Type B pancreatic cell (in vitro differentiated cells): ENCODE data around the gene ATP2B2. TPM values are rescaled to one million over a fixed set of nuclear protein-coding genes. Genes with fewer than 3 reads are reported as not detected.

Experiments used
- DNase-seq: peaks from one replicate; pipeline ENCODE4 v3.0.0; 2021; ENCODE audit warnings: mixed read lengths; ENCODE audit not compliant: unreplicated experiment; ENCODE audit errors: extremely low spot score
- H3K27ac Mint-ChIP-seq: 2 replicates; pipeline ENCODE4 v1.8.0; 2021; ENCODE audit warnings: mild to moderate bottlenecking, mixed read lengths
- H3K27me3 Mint-ChIP-seq: 2 replicates; pipeline ENCODE4 v1.8.0; 2021; ENCODE audit warnings: mixed read lengths
- H3K36me3 Mint-ChIP-seq: 2 replicates; pipeline ENCODE4 v1.8.0; 2021; ENCODE audit warnings: mixed read lengths
- H3K4me1 Mint-ChIP-seq: one replicate; pipeline ENCODE4 v1.8.0; 2021; ENCODE audit warnings: mixed read lengths; ENCODE audit not compliant: unreplicated experiment
- H3K4me3 Mint-ChIP-seq: 2 replicates; pipeline ENCODE4 v1.8.0; 2021; ENCODE audit warnings: mild to moderate bottlenecking, mixed read lengths
- H3K9me3 Mint-ChIP-seq: 2 replicates; pipeline ENCODE4 v1.8.0; 2021; ENCODE audit warnings: mixed read lengths
- total RNA-seq: library from RNA; stranded (reverse); gene quantifications from 2 replicates; pipeline ENCODE4 v1.2.1, GENCODE V29; 2021; ENCODE audit warnings: low replicate concordance
- TF ChIP-seq, protein P1 (sequence below): fragments of 200-600 bp; sonication (generic); conservative IDR thresholded peaks from 2 replicates; pipeline ENCODE4 v1.5.0; 2021; ENCODE audit warnings: antibody characterized with exemption, mild to moderate bottlenecking

ATP2B2 gene
- total RNA-seq, 1 donor from 2014 or later: 0.31 TPM

DNA sequence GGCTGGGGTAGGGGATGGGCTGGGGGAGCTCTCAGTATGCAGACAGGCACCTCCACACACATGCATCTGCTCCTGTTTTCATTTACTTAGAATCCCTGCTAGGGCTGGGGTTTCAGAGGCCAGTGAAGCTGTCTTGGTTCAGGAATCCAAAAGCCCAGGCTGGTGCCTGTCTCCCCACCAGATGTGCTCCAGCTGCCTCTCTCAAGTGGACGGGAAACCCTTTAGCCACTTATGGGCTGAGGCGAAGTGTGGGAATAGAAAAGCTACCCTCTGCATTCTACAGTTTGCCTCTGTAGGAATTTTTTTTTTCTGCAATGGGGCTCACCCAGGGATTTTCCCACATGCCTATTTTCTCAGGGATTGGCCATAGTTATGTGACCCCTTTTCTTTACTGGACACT, 72.5 kb downstream of the ATP2B2 start:
- no peak for DNase-seq
- Mint-ChIP-seq H3K36me3 (no peaks in the 10 kb centered on the region), H3K4me3 (no peak overlapping the region), H3K27me3 (peaks cover 30% of the 10 kb centered on the region), H3K4me1 (no peaks in the 10 kb centered on the region), H3K9me3 (no peaks in the 10 kb centered on the region), H3K27ac (no peak overlapping the region)
- TF ChIP-seq, protein P1, sequence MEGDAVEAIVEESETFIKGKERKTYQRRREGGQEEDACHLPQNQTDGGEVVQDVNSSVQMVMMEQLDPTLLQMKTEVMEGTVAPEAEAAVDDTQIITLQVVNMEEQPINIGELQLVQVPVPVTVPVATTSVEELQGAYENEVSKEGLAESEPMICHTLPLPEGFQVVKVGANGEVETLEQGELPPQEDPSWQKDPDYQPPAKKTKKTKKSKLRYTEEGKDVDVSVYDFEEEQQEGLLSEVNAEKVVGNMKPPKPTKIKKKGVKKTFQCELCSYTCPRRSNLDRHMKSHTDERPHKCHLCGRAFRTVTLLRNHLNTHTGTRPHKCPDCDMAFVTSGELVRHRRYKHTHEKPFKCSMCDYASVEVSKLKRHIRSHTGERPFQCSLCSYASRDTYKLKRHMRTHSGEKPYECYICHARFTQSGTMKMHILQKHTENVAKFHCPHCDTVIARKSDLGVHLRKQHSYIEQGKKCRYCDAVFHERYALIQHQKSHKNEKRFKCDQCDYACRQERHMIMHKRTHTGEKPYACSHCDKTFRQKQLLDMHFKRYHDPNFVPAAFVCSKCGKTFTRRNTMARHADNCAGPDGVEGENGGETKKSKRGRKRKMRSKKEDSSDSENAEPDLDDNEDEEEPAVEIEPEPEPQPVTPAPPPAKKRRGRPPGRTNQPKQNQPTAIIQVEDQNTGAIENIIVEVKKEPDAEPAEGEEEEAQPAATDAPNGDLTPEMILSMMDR: no peak

DNA sequence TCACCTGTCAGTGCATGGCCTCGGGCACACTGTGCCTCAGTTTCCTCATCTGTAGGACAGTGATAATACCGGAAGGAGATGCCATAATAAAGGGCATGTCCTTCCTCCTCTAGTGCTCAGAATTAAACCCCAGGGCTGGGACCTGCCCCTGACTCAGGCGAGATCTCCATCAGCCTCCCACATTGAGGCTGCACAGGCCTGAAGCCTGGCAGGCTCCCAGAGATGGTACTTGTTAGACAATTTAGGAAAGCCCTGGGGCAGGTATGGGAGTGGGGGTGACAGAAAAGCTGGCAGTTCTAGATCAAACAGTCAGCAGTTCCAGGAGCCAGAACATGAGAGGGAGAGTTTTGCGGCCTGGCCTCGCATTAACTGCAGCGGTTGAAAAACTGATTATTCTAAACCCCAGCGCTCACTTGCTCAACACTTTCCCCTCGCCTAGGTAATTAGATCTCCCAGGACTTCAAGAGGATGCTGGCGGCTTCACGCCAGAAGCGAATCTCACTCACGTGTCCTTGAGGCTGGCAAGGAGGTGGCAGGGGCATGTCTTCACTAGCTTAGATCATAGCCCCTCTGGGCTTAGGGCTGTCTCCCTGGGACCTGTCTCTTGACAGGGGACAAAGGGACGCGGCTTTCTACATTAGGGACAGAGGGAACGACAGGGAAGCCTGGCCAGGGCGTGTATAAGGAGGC, 73.1 kb downstream of the ATP2B2 start:
- no peaks in the 10 kb centered on the region for H3K9me3 Mint-ChIP-seq
- H3K36me3 Mint-ChIP-seq: no peaks in the 10 kb centered on the region
- TF ChIP-seq, protein P1: no peak
- peaks cover 33% of the 10 kb centered on the region for H3K27me3 Mint-ChIP-seq
- DNase-seq: no peak
- H3K4me1 Mint-ChIP-seq: no peaks in the 10 kb centered on the region
- no peak overlapping the region for H3K4me3 Mint-ChIP-seq
- no peak overlapping the region for H3K27ac Mint-ChIP-seq

DNA sequence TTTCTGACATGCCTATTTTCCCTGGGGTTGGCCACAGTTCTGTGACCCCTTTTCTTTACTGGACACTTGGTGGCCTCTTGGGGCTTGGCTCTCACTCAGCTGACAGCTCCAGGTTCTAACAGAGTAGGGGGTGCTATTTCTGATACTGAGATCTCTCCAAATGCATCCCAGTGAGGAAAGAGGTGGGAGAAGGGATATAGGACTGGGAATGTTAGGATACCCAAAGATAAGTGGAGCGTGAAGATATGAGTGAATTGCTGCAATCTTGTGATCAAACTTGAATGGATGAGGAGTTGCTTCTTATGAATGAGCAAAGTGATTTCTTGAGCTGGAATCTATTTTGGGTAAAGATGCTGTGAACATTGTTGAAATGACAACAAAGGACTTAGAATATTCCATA, 74.6 kb downstream of the ATP2B2 start:
- peaks cover 42% of the 10 kb centered on the region for H3K27me3 Mint-ChIP-seq
- no peaks in the 10 kb centered on the region for H3K36me3 Mint-ChIP-seq
- no peaks in the 10 kb centered on the region for H3K4me1 Mint-ChIP-seq
- TF ChIP-seq, protein P1: no peak
- H3K27ac Mint-ChIP-seq: no peak overlapping the region
- H3K4me3 Mint-ChIP-seq: no peak overlapping the region
- H3K9me3 Mint-ChIP-seq: no peaks in the 10 kb centered on the region
- no peak for DNase-seq

DNA sequence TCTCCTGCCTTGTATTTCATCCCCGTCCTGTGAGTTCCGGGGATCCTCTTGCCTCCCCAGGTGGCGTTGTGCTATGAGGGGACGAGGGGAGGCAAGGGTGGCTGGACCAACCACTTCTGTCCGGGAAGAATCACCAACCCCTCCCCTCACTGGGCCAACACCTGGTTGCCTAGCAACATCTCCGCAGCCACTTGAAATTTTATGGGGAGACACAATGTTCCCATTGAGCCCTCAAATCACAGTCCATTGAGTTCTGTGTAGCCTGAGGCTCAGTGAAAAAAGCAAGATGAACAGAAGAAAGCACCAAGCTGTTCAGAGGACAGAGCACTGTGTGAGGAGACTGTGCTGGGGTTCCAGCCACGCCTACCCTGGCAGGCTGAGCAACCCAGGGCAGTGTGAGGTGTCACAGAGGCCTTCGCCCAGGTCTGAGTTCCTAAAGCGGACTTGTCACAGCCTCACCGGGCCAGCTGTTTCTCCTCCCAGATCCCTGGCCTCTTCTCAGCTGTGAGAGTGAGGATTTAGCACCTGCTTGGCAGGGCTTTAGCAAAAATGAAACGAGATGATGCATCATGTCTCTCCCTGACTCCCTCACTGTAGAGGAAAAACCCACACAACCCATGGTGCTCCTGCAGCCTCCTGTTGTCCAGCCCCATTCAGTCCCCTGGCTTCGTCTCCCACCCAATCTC, 76.8 kb downstream of the ATP2B2 start:
- H3K9me3 Mint-ChIP-seq: no peaks in the 10 kb centered on the region
- TF ChIP-seq, protein P1: no peak
- no peaks in the 10 kb centered on the region for H3K4me1 Mint-ChIP-seq
- no peak overlapping the region for H3K27ac Mint-ChIP-seq
- H3K36me3 Mint-ChIP-seq: no peaks in the 10 kb centered on the region
- H3K4me3 Mint-ChIP-seq: no peak overlapping the region
- DNase-seq: no peak
- peaks cover 53% of the 10 kb centered on the region for H3K27me3 Mint-ChIP-seq

DNA sequence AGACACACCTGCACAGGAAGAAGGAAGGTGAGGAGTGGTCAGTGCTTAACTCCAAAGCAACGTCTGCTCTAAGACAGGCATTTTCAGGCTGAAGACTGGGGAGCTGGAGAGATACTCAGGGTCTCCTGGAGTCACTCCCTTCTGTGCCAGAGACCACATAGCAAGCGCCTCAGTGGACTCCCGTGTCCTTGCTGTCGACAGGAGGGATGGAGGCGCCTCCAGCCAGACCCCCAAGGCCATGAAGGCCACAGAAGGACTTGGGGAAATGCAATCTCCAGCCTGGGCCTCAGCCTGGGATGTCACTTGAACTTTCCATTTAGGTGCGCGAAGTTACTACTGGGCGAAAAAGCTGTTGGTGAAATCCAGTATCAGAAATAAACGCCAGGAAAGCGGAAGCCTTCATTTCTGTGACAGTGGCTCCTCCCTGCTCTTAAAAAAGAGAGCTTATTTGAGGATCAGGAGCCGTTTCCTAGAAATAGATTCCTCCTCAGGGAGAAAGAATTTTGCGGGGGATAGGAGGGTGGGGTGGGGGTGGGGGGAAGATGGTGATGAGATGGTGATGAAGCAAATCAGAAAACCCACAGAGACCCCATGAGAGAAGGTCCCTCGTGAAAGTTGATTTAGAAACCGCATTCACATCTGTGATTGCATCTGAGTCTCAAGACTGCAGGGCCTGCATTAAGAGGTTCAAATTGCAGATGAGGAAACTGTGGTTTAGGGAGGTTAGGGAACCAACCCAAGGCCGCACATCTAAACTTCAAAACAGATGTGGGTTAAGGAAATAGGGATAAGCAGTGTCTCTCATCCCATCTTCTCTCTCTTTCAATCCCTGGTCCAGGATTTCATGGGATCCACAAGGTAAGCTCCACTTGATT, 78.8 kb downstream of the ATP2B2 start:
- Mint-ChIP-seq H3K4me1 (no peaks in the 10 kb centered on the region), H3K27me3 (peaks cover 58% of the 10 kb centered on the region), H3K36me3 (no peaks in the 10 kb centered on the region), H3K27ac (no peak overlapping the region), H3K4me3 (no peak overlapping the region), H3K9me3 (no peaks in the 10 kb centered on the region)
- DNase-seq: no peak
- TF ChIP-seq, protein P1: no peak
